ENCODE results near the gene PSRC1.

- TF ChIP-seq CTCF (IDR thresholded peaks at IDR 0.05) (no peak), POLR2A (IDR thresholded peaks at IDR 0.05) (no peak)
Measured at GRCh38 chr1:109259674-109260557, 23.0 kb downstream of the PSRC1 start.
